Measurements from ENCODE around the gene MTMR1. TPM values are rescaled to one million over a fixed set of nuclear protein-coding genes. Genes with fewer than 3 reads are reported as not detected.

The MTMR1 gene
- total RNA-seq, 2 experiments from 2014 or later, result 33.6 to 34.4 TPM

- Mint-ChIP-seq H3K27me3 (no peaks in the 10 kb centered on the region), H3K27ac (peak overlapping the region; percentile 99), H3K9me3 (no peaks in the 10 kb centered on the region), H3K36me3 (ENCODE audit: low read depth) (peaks cover 28% of the 10 kb centered on the region), H3K4me1 (ENCODE audit: low read depth) (peaks cover 42% of the 10 kb centered on the region), H3K4me3 (peak overlapping the region; percentile 25)
- peak in 1 of 14 experiments; percentile 23 for DNase-seq
- H3K4me3 ChIP-seq (ENCODE audit: low read length), result no peak overlapping the region
- ChIA-PET POLR2A (interaction anchor here (1.1 kb wide), 1 partner anchor 14 kb away, joined by 3 read pairs; no protein-coding TSS in a partner anchor), CTCF (no interaction called here)
- intact Hi-C loops (cut with DNase I, micrococcal nuclease), result loop anchor here (2.0 to 10.0 kb wide), 3 partner anchors 13 to 1193 kb away; partner anchors contain the start of gene IDS (in 1 of the 2)
- H3K9me3 ChIP-seq (ENCODE audit: control insufficient read depth in 1 of 2, insufficient read depth in 1 of 2, low read length in 2 of 2), result no peaks in the 10 kb centered on the region
- no peak for ATAC-seq (ENCODE audit: poor library complexity)
- H3K36me3 ChIP-seq (ENCODE audit: insufficient read depth, low read length), result peaks cover 8% of the 10 kb centered on the region
- H3K27ac ChIP-seq (ENCODE audit: low read depth in 1 of 2, low read length in 2 of 2), result no peak overlapping the region
- TF ChIP-seq, protein P1, sequence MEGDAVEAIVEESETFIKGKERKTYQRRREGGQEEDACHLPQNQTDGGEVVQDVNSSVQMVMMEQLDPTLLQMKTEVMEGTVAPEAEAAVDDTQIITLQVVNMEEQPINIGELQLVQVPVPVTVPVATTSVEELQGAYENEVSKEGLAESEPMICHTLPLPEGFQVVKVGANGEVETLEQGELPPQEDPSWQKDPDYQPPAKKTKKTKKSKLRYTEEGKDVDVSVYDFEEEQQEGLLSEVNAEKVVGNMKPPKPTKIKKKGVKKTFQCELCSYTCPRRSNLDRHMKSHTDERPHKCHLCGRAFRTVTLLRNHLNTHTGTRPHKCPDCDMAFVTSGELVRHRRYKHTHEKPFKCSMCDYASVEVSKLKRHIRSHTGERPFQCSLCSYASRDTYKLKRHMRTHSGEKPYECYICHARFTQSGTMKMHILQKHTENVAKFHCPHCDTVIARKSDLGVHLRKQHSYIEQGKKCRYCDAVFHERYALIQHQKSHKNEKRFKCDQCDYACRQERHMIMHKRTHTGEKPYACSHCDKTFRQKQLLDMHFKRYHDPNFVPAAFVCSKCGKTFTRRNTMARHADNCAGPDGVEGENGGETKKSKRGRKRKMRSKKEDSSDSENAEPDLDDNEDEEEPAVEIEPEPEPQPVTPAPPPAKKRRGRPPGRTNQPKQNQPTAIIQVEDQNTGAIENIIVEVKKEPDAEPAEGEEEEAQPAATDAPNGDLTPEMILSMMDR (IDR thresholded peaks at IDR 0.05), result no peak
- H3K4me1 ChIP-seq (ENCODE audit: insufficient read depth, low read length), result peaks cover 43% of the 10 kb centered on the region
- no peaks in the 10 kb centered on the region for H3K27me3 ChIP-seq (ENCODE audit: control insufficient read depth in 1 of 2, insufficient read depth in 2 of 2, low read length in 2 of 2)
Observed at GRCh38 chrX:150697641-150698040, 4.4 kb downstream of the MTMR1 start.

GRCh38 chrX:150698981-150699380, 5.8 kb downstream of the MTMR1 start:
- TF ChIP-seq, protein P1 (IDR thresholded peaks at IDR 0.05), result no peak
- no peak overlapping the region for H3K4me3 Mint-ChIP-seq
- peaks cover 35% of the 10 kb centered on the region for H3K36me3 Mint-ChIP-seq (ENCODE audit: low read depth)
- no peak overlapping the region for H3K4me3 ChIP-seq (ENCODE audit: low read length)
- DNase-seq (no peak), ATAC-seq (ENCODE audit: poor library complexity) (no peak)
- H3K27me3 Mint-ChIP-seq, result no peaks in the 10 kb centered on the region
- CTCF ChIA-PET, result interaction anchor here (0.9 to 1.5 kb wide), 3 partner anchors 12 to 22 kb away, joined by 3 to 5 read pairs (median 3); no protein-coding TSS in a partner anchor
- H3K9me3 ChIP-seq (ENCODE audit: control insufficient read depth in 1 of 2, insufficient read depth in 1 of 2, low read length in 2 of 2), result no peaks in the 10 kb centered on the region
- POLR2A ChIA-PET, result interaction anchor here (1.1 to 2.1 kb wide), 3 partner anchors 12 to 16 kb away, joined by 3 to 6 read pairs (median 4); no protein-coding TSS in a partner anchor
- H3K27ac Mint-ChIP-seq, result peak overlapping the region; percentile 27
- peaks cover 43% of the 10 kb centered on the region for H3K4me1 ChIP-seq (ENCODE audit: insufficient read depth, low read length)
- peaks cover 8% of the 10 kb centered on the region for H3K36me3 ChIP-seq (ENCODE audit: insufficient read depth, low read length)
- peaks cover 46% of the 10 kb centered on the region for H3K4me1 Mint-ChIP-seq (ENCODE audit: low read depth)
- no peaks in the 10 kb centered on the region for H3K9me3 Mint-ChIP-seq
- H3K27ac ChIP-seq (ENCODE audit: low read depth in 1 of 2, low read length in 2 of 2), result no peak overlapping the region
- intact Hi-C loops (cut with DNase I, micrococcal nuclease), result loop anchor here (10.0 kb wide), 2 partner anchors 124 to 1194 kb away; partner anchors contain the start of gene IDS (in 1 of the 2)
- H3K27me3 ChIP-seq (ENCODE audit: control insufficient read depth in 1 of 2, insufficient read depth in 2 of 2, low read length in 2 of 2), result no peaks in the 10 kb centered on the region

GRCh38 chrX:150700107-150700506, 6.9 kb downstream of the MTMR1 start:
- DNase-seq (no peak), ATAC-seq (ENCODE audit: poor library complexity) (no peak)
- Mint-ChIP-seq H3K27ac (no peak overlapping the region), H3K4me1 (ENCODE audit: low read depth) (peaks cover 37% of the 10 kb centered on the region), H3K27me3 (no peaks in the 10 kb centered on the region), H3K9me3 (no peaks in the 10 kb centered on the region), H3K36me3 (ENCODE audit: low read depth) (peaks cover 43% of the 10 kb centered on the region), H3K4me3 (no peak overlapping the region)
- Histone ChIP-seq H3K4me3 (ENCODE audit: low read length) (no peak overlapping the region), H3K27ac (ENCODE audit: low read depth in 1 of 2, low read length in 2 of 2) (no peak overlapping the region), H3K27me3 (ENCODE audit: control insufficient read depth in 1 of 2, insufficient read depth in 2 of 2, low read length in 2 of 2) (no peaks in the 10 kb centered on the region), H3K9me3 (ENCODE audit: control insufficient read depth in 1 of 2, insufficient read depth in 1 of 2, low read length in 2 of 2) (no peaks in the 10 kb centered on the region), H3K36me3 (ENCODE audit: insufficient read depth, low read length) (peaks cover 15% of the 10 kb centered on the region), H3K4me1 (ENCODE audit: insufficient read depth, low read length) (peaks cover 34% of the 10 kb centered on the region)
- intact Hi-C loops (cut with DNase I, micrococcal nuclease), result no loop called here
- CTCF ChIA-PET, result interaction anchor here (1.5 kb wide), 1 partner anchor 21 kb away, joined by 3 read pairs; no protein-coding TSS in a partner anchor
- TF ChIP-seq, protein P1 (IDR thresholded peaks at IDR 0.05), result no peak
- POLR2A ChIA-PET, result interaction anchor here (1.2 to 2.1 kb wide), 2 partner anchors 8 to 11 kb away, joined by 3 to 6 read pairs; no protein-coding TSS in a partner anchor

Data from CD4-positive, alpha-beta T cell (primary cell).